ENCODE measurements around the gene PER2.

GRCh38 chr2:238288650-238289573 lies 502 bp upstream of the PER2 start:
- TF ChIP-seq CTCF (IDR thresholded peaks at IDR 0.05) = peak in 1 of 2 donors; percentile 14
- no peak for TF ChIP-seq EP300 (IDR thresholded peaks at IDR 0.05)
- peak; percentile 74 to 93 for TF ChIP-seq POLR2A (IDR thresholded peaks at IDR 0.05)
- peak; percentile 88 to 99 (median 94) for TF ChIP-seq POLR2AphosphoS5 (IDR thresholded peaks at IDR 0.05)
